IgD-negative memory B cell (primary cell): ENCODE data around the gene CDH12. TPM values are rescaled to one million over a fixed set of nuclear protein-coding genes. Genes with fewer than 3 reads are reported as not detected.

Experiments
- H3K27ac Mint-ChIP-seq, 3 donors: one replicate each; pipeline ENCODE4 v1.8.0; 2020 to 2022; ENCODE audit warnings: mild to moderate bottlenecking in 3 of 3, mixed read lengths in 3 of 3, moderate library complexity in 1 of 3
- H3K27me3 Mint-ChIP-seq: one replicate; pipeline ENCODE4 v1.8.0; 2021; ENCODE audit warnings: mixed read lengths
- H3K36me3 Mint-ChIP-seq: one replicate; pipeline ENCODE4 v1.8.0; 2020; ENCODE audit warnings: mild to moderate bottlenecking, mixed read lengths
- H3K4me1 Mint-ChIP-seq, 3 donors: one replicate each; pipeline ENCODE4 v1.8.0; 2020 to 2022; ENCODE audit warnings: mixed read lengths in 3 of 3, mild to moderate bottlenecking in 1 of 3
- H3K4me3 Mint-ChIP-seq, 4 donors: one replicate each; pipeline ENCODE4 v1.8.0; 2020 to 2022; ENCODE audit warnings: mild to moderate bottlenecking in 4 of 4, mixed read lengths in 4 of 4, moderate library complexity in 3 of 4
- H3K9me3 Mint-ChIP-seq, 3 donors: one replicate each; pipeline ENCODE4 v1.8.0; 2020 to 2021; ENCODE audit warnings: mixed read lengths in 3 of 3, mild to moderate bottlenecking in 1 of 3
- polyA plus RNA-seq: library from polyadenylated mRNA; unstranded; fragments of 300-500 nt; fragmentation: Illumina TruSeq; gene quantifications from one replicate; pipeline ENCODE4 v1.2.3, GENCODE V29; 2021

Gene CDH12
- polyA plus RNA-seq, 1 donor from 2014 or later: not detected

- Mint-ChIP-seq H3K9me3 (no peaks in the 10 kb centered on the region), H3K4me1 (no peaks in the 10 kb centered on the region), H3K36me3 (no peaks in the 10 kb centered on the region), H3K27me3 (no peaks in the 10 kb centered on the region), H3K27ac (no peak overlapping the region), H3K4me3 (no peak overlapping the region)
Observed at GRCh38 chr5:21776466-21776865, 1076.7 kb downstream of the CDH12 start.

- H3K36me3 Mint-ChIP-seq: no peaks in the 10 kb centered on the region
- H3K9me3 Mint-ChIP-seq: peaks cover 0 to 2% (median 0%) of the 10 kb centered on the region in 3 donors
- H3K4me1 Mint-ChIP-seq: no peaks in the 10 kb centered on the region
- no peak overlapping the region for H3K27ac Mint-ChIP-seq
- no peak overlapping the region for H3K4me3 Mint-ChIP-seq
- H3K27me3 Mint-ChIP-seq: no peaks in the 10 kb centered on the region
Observed at GRCh38 chr5:21774801-21775200, 1078.3 kb downstream of the CDH12 start.

- Mint-ChIP-seq H3K27ac (no peak overlapping the region), H3K4me1 (no peaks in the 10 kb centered on the region), H3K27me3 (no peaks in the 10 kb centered on the region), H3K36me3 (no peaks in the 10 kb centered on the region), H3K4me3 (no peak overlapping the region), H3K9me3 (peaks cover 0 to 3% (median 0%) of the 10 kb centered on the region in 3 donors)
Observed at GRCh38 chr5:21774281-21774680, 1078.9 kb downstream of the CDH12 start.

- Mint-ChIP-seq H3K36me3 (peaks cover 1% of the 10 kb centered on the region), H3K9me3 (peaks cover 0 to 3% (median 0%) of the 10 kb centered on the region in 3 donors), H3K27ac (no peak overlapping the region), H3K27me3 (no peaks in the 10 kb centered on the region), H3K4me3 (no peak overlapping the region), H3K4me1 (no peaks in the 10 kb centered on the region)
Observed at GRCh38 chr5:21773456-21773855, 1079.7 kb downstream of the CDH12 start.

- Mint-ChIP-seq H3K4me1 (no peaks in the 10 kb centered on the region), H3K36me3 (peaks cover 1% of the 10 kb centered on the region), H3K27ac (no peak overlapping the region), H3K27me3 (no peaks in the 10 kb centered on the region), H3K4me3 (no peak overlapping the region), H3K9me3 (peaks cover 0 to 3% (median 0%) of the 10 kb centered on the region in 3 donors)
Observed at GRCh38 chr5:21765406-21765805, 1087.7 kb downstream of the CDH12 start.

GRCh38 chr5:21739096-21739495 is 1114.0 kb downstream of the CDH12 start:
- Mint-ChIP-seq H3K27ac (no peak overlapping the region), H3K36me3 (peaks cover 1% of the 10 kb centered on the region), H3K27me3 (no peaks in the 10 kb centered on the region), H3K4me1 (no peaks in the 10 kb centered on the region), H3K9me3 (no peaks in the 10 kb centered on the region), H3K4me3 (no peak overlapping the region)

- H3K27me3 Mint-ChIP-seq: no peaks in the 10 kb centered on the region
- no peak overlapping the region for H3K27ac Mint-ChIP-seq
- no peak overlapping the region for H3K4me3 Mint-ChIP-seq
- no peaks in the 10 kb centered on the region for H3K4me1 Mint-ChIP-seq
- peaks cover 0 to 2% (median 0%) of the 10 kb centered on the region in 3 donors for H3K9me3 Mint-ChIP-seq
- H3K36me3 Mint-ChIP-seq: no peaks in the 10 kb centered on the region
Observed at GRCh38 chr5:21723500-21723899, 1129.6 kb downstream of the CDH12 start.

- H3K9me3 Mint-ChIP-seq: peaks cover 0 to 5% (median 1%) of the 10 kb centered on the region in 3 donors
- no peaks in the 10 kb centered on the region for H3K27me3 Mint-ChIP-seq
- H3K4me1 Mint-ChIP-seq: no peaks in the 10 kb centered on the region
- H3K36me3 Mint-ChIP-seq: no peaks in the 10 kb centered on the region
- no peak overlapping the region for H3K27ac Mint-ChIP-seq
- no peak overlapping the region for H3K4me3 Mint-ChIP-seq
Observed at GRCh38 chr5:21711866-21712758, 1141.0 kb downstream of the CDH12 start.

- Mint-ChIP-seq H3K36me3 (no peaks in the 10 kb centered on the region), H3K4me1 (no peaks in the 10 kb centered on the region), H3K9me3 (peaks cover 0 to 1% (median 0%) of the 10 kb centered on the region in 3 donors), H3K4me3 (no peak overlapping the region), H3K27me3 (no peaks in the 10 kb centered on the region), H3K27ac (no peak overlapping the region)
Observed at GRCh38 chr5:21709770-21710169, 1143.4 kb downstream of the CDH12 start.

- no peaks in the 10 kb centered on the region for H3K27me3 Mint-ChIP-seq
- no peak overlapping the region for H3K4me3 Mint-ChIP-seq
- no peaks in the 10 kb centered on the region for H3K36me3 Mint-ChIP-seq
- no peaks in the 10 kb centered on the region for H3K4me1 Mint-ChIP-seq
- H3K27ac Mint-ChIP-seq: no peak overlapping the region
- peaks cover 0 to 1% (median 0%) of the 10 kb centered on the region in 3 donors for H3K9me3 Mint-ChIP-seq
Observed at GRCh38 chr5:21704974-21705668, 1148.0 kb downstream of the CDH12 start.

GRCh38 chr5:21701317-21701716 is 1151.8 kb downstream of the CDH12 start:
- no peak overlapping the region for H3K4me3 Mint-ChIP-seq
- peaks cover 0 to 6% (median 1%) of the 10 kb centered on the region in 3 donors for H3K9me3 Mint-ChIP-seq
- H3K36me3 Mint-ChIP-seq: no peaks in the 10 kb centered on the region
- no peak overlapping the region for H3K27ac Mint-ChIP-seq
- H3K4me1 Mint-ChIP-seq: no peaks in the 10 kb centered on the region
- no peaks in the 10 kb centered on the region for H3K27me3 Mint-ChIP-seq
